ENCODE data around the gene ANKMY1.
A peak's percentile ranks its signal among the peaks of the same experiment; 100 is the strongest.

ANKMY1 gene

DNA sequence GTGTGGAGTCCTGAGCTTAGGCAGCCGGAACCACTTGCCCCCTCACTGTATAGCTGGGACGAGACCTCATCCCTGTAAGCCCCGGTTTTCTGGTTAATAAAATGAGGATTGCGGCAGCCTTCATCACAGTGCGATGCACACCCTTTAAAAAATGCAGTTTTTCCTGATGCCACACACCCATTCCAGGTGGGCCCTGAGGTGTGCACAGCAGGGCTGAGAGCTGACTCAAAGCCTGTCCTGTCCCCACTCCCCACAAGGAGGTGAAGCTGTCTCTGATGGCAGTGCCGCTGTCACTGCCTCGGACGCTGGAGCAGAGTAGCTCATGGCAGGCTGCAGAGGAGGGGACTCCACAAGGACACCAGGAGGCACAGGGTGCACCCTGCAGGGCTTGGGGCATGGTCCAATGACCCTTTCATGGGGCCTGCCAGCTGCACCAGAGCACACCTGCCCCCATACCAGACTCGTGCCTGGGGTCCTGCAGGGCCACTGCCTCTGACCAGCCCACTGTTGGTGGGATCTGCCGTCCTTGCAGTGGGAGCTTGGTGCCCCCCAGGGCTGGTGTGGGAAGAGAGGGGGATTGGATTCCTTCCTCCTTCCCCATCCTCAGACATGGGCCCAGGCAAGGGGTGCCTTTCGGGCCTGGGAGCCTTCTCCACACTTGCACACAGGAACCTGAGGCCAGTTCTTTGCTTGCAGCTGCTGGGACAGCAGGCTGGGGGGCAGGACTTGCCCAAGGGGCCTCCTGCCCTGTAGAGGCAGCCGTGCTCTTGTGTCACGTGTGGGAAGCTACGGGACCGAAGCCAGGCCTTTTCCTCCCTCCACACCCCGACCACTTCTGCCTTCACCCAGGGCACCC lies 99.5 kb downstream of the ANKMY1 start:
- DNase-seq = no peak

DNA sequence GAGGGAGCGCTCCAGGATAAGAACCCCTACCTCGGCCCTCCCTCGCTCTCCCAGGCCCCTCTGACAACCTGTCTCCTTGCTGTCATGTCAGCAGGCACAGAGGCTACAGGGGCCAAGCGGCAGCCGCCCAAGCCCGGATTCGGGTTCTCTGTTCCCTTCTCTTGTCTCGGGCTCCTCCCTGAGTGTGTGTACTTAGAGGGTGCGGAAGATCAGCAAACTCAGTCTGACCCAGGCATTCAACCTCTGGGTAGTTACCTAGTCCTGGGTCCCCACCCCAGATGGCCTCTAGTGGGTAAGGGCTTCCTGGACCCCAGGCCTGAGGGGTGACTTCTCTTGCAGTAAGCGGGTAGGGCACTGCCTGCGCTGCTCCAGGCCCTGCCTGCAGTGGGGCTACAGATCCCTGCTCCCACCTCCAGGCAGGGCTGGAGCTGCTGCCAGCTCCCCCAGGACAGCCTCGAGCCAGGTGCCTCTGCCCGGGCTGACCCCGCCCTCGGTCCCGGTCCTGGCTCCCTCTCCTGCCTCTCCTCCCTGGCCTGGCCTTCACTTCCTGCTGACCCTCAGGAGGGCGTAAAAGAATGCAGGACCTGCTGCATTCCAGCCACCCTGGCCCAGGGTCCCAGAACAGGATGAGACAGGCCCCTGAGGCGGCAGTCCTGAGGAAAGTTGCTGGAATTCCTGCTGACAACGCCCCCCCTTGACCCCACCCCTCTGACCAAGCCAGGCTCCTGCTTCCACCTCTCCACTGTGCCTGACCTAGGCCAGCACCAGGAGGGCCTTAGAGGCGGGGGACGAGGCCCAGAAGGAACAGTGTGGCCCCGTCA lies 100.4 kb downstream of the ANKMY1 start:
- no peak for DNase-seq

DNA sequence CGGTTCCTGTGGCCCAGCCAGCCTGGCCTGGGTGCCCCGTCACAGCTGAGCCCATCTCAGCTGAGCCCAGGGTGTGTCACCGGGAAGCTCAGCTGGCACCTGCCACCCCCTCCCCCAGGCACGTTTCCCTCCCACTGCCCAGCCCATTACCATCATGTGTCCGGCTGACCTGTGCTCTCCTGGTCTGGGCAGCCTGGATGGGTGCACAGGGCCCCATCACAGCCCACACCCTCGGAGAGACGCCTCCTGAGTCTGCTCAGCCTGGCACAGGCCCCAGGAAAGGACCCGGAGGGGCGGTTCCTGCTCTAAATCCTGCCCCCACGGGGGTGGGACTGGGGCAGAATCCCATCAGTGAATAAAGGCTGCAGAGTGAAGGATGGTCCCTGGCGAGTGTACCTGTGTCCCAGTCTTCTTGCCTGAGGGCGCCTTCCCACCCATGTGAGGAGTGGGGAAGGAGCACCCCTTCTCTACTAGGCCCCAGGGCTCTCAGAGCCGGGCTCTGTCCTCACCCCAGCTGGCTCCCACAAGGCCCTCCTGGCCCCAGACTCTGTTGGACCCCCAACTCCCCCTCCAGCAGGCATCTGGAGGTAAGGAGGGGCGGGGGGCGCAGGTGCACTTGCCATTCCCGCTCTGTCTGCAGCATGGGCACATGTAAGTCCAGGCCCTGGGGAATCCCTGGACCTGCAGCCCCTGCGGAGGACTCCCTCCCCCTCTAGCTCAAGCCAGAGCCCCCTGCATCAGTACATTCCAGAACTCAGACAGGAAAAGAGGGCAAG lies 101.2 kb downstream of the ANKMY1 start:
- DNase-seq = no peak

GRCh38 chr2:240455647-240456446 lies 101.9 kb downstream of the ANKMY1 start:
- no peak for DNase-seq

GRCh38 chr2:240455272-240455646 lies 102.5 kb downstream of the ANKMY1 start:
- DNase-seq = no peak

- DNase-seq = no peak
Measured at GRCh38 chr2:240454106-240454901, 103.5 kb downstream of the ANKMY1 start.

DNA sequence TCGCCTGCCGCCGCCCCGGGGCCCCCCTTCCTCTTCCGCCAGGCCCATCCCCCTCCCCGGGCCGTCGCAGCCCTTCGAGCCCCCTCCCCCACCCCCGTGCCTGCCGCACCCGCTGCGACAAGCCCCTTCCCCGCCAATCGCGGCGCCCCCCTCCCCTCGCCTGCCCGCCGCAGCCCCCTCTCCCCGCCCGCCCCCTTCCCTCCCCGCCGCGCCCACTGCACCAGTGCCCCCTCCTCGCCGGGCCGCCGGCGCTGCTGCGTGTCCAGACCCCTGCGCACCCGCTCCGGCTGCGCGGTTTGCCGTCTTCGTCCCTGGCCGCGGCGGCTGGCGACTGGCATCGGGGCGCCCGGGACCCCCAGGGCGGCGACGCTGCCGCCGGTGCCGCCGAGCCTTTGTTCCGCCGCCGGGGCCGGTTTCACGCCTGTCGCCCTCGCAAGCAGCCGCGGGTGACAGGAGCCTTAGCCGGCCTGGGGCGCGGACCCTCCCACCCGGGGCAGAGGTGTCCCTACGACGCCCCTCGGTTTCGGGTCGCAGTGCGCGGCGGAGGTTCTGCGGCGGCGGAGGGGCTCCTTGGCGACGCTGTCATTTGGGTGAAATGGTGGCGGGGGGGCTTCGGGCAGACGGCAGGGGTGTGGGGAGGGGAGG lies 104.2 kb downstream of the ANKMY1 start:
- DNase-seq = no peak

DNA sequence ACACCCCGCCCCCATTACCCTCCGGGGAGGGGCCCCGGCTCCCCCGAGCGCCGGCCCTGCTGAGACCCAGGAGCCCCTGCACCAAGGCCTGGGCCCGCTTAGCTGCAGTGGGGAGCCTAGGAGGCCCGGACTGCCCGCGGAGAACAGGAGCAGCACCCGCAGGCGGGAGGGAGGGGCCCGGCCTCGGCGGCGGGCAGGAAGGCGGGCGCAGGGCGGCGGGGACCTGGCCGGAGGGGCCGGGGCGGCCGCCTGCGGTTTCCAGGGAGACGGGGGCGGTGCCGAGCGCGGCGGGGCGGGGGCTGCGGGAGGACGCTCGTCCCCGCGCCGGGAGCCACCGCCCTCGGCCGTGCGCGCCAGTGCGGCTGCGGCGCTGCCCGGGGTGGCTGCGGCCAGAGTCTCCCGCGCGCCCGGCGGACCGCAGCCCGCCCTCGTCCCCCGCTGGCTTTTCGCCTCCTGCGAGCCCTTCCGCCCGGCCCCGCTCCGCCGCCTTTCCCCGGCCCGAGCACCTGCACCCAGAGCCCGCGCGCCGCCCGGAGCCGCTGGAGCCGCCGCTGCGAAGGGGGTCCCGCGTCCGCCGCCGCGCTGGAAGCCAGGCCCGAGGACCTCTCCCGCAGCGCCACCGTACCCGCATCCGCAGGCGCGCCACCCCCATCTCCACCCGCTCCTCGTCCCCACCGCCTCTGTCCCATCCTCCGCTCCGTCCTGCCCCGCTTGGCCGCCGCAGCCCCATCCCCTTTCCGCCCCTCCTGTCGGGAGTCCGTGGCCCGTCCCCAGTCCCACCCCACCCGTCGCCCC lies 105.1 kb downstream of the ANKMY1 start:
- DNase-seq = peak; percentile 17

- DNase-seq = no peak
Measured at GRCh38 chr2:240451791-240452461, 105.9 kb downstream of the ANKMY1 start.

GRCh38 chr2:240451108-240451611 lies 106.6 kb downstream of the ANKMY1 start:
- no peak for DNase-seq

DNA sequence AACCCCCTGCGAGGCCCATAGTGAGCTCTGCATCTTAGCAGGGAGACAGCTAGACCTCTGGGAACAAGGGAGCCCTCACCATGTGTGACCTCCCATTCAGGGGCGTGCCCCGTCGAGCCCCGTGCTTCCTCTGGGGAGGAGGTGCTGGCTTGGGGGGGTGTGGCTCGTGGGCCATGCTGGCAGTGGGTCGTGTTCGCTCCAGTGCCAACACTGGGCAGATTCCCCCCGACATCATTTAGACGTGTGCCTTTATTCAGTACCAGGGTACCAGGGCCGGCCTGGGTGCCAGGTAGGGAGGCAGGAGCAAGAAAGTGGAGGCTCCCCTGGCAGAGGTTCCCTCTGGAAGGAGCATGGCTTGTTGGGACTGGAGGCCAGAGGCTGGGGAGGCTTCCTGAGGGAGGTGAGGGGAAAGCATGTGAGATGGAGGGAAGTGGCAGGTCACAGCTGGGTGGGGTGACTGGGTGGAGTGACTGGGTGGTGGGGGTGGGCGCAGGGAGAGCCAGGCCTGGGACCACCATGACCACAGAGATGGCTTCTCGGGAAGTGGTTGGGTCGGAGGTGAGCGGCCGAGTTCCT lies 107.2 kb downstream of the ANKMY1 start:
- no peak for DNase-seq

DNA sequence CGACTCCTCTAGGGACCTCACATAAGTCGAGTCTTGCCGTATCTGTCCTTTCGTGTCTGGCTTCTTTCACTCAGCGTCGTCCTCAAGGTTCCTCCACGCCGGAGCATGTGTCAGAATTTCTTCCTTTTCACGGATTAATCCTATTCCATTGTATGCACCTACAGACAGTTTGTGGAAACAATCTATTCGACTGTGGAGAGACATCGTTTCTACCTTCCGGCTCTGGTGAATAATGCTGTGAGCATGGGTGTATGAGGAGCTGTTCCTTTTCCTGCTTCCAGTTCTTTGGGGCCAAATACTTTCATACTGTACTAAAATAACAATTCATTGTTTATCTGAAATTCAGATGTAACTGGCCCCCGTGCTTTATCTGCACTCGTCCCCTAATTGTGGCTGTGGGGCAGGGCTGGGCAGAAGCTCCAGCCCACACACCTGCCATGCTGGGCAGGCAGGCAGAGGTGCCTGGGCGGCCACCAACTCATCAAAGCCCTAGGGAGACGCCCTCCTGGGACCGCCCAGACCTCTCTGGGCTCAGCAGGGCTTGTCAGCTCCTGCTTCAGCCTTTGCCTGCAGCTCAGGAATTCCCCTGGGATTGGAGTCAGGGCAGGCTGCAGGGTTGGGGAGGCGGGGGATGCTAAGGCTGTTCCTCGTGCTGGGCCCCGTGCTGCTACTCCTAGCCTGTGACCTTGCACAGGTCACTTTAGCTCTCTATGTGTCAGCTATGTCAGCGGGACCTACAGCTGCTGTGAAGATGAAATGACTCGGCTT lies 107.8 kb downstream of the ANKMY1 start:
- no peak for DNase-seq

GRCh38 chr2:240448387-240449274 lies 109.2 kb downstream of the ANKMY1 start:
- DNase-seq = no peak

- no peak for DNase-seq
Measured at GRCh38 chr2:240447934-240448333, 109.9 kb downstream of the ANKMY1 start.

GRCh38 chr2:240447331-240447730 lies 110.5 kb downstream of the ANKMY1 start:
- no peak for DNase-seq

- DNase-seq = no peak
Measured at GRCh38 chr2:240446664-240447175, 111.1 kb downstream of the ANKMY1 start.
